T-cell (primary cell): Measurements from ENCODE around the gene ALPL. TPM values are rescaled to one million over a fixed set of nuclear protein-coding genes. Genes with fewer than 3 reads are reported as not detected.

Experiments used
- ATAC-seq, 4 experiments: fragments of 200-7000 bp in 3 of 4; fragments of 150-1000 bp in 1 of 4; cut with Tn5 transposase; replicated peaks in 1 of 4; 1 replicate in 3 of 4; 2 replicates in 1 of 4; pipeline ENCODE4 v1.10.0; 2021; ENCODE audit warnings: moderate library complexity in 3 of 4, mild to moderate bottlenecking in 2 of 4, moderate number of reproducible peaks in 1 of 4
- CTCF ChIA-PET, 2 donors: fragments of 300-600 bp; sonication (Branson Sonifier 250); formaldehyde crosslinking; loops; one replicate each; lab custom pipeline; 2022; ENCODE audit warnings: antibody characterized with exemption in 2 of 2; lab: Charles Lee
- POLR2A ChIA-PET, 2 donors: fragments of 300-600 bp; sonication (Branson Sonifier 250); formaldehyde crosslinking; loops; one replicate each; lab custom pipeline; 2022; ENCODE audit warnings: antibody characterized with exemption in 2 of 2; lab: Charles Lee
- DNase-seq, 35 experiments: peaks; one replicate each; pipeline versions ENCODE4 v3.0.0 to v3.0.0-alpha.2; 2013 to 2023
- H3K27ac ChIP-seq: one replicate; pipeline ENCODE4 v1.5.1; 2013; ENCODE audit warnings: low read length
- H3K27me3 ChIP-seq, 2 experiments: replicated peaks in 1 of 2; 1 replicate in 1 of 2; 2 replicates in 1 of 2; pipeline versions ENCODE4 v1.6.1 to v1.7.0; 2013; ENCODE audit warnings: low read length in 1 of 2, mixed read lengths in 1 of 2; ENCODE audit not compliant: control insufficient read depth in 2 of 2, insufficient read depth in 2 of 2; ENCODE audit errors: extremely low read depth in 1 of 2
- H3K36me3 ChIP-seq, 2 donors: 1 replicate in 1 of 2; 2 replicates in 1 of 2; pipeline versions ENCODE4 v1.6.1 to v1.7.0; 2013; ENCODE audit warnings: low read length in 1 of 2; ENCODE audit not compliant: control insufficient read depth in 2 of 2, insufficient read depth in 1 of 2; ENCODE audit errors: extremely low read depth in 1 of 2
- H3K4me1 ChIP-seq, 2 experiments: 1 replicate in 1 of 2; 2 replicates in 1 of 2; pipeline versions ENCODE4 v1.6.1 to v1.7.0; 2013; ENCODE audit warnings: low read length in 2 of 2, mixed read lengths in 1 of 2; ENCODE audit not compliant: insufficient read depth in 2 of 2, control insufficient read depth in 1 of 2; ENCODE audit errors: extremely low read depth in 1 of 2
- H3K4me3 ChIP-seq, 2 donors: 1 replicate in 1 of 2; 2 replicates in 1 of 2; pipeline versions ENCODE4 v1.5.1 to v1.7.0; 2013; ENCODE audit warnings: mild to moderate bottlenecking in 2 of 2, low read length in 1 of 2, moderate library complexity in 1 of 2; ENCODE audit not compliant: control insufficient read depth in 1 of 2; ENCODE audit errors: extremely low read depth in 1 of 2
- H3K9me3 ChIP-seq: 2 replicates; pipeline ENCODE4 v1.7.0; 2013
- H3K27ac Mint-ChIP-seq, 2 donors: one replicate each; pipeline ENCODE4 v1.8.0; 2020 to 2021; ENCODE audit warnings: mild to moderate bottlenecking in 2 of 2, mixed read lengths in 2 of 2
- H3K27me3 Mint-ChIP-seq, 2 donors: one replicate each; pipeline ENCODE4 v1.8.0; 2021 to 2022; ENCODE audit warnings: mixed read lengths in 2 of 2
- H3K36me3 Mint-ChIP-seq: one replicate; pipeline ENCODE4 v1.8.0; 2021; ENCODE audit warnings: mixed read lengths
- H3K4me1 Mint-ChIP-seq, 3 donors: one replicate each; pipeline ENCODE4 v1.8.0; 2020 to 2022; ENCODE audit warnings: mixed read lengths in 3 of 3, mild to moderate bottlenecking in 1 of 3
- H3K4me3 Mint-ChIP-seq, 3 donors: one replicate each; pipeline ENCODE4 v1.8.0; 2020 to 2022; ENCODE audit warnings: mild to moderate bottlenecking in 3 of 3, mixed read lengths in 3 of 3, moderate library complexity in 3 of 3
- H3K9me3 Mint-ChIP-seq, 3 donors: one replicate each; pipeline ENCODE4 v1.8.0; 2020 to 2022; ENCODE audit warnings: mixed read lengths in 3 of 3
- WGBS: methylation state at CpG from one replicate; pipeline ENCODE4 v1.1.5; 2013; ENCODE audit warnings: missing lambda C conversion rate; ENCODE audit not compliant: insufficient coverage; 5-methylcytosine and 5-hydroxymethylcytosine counted together
- total RNA-seq, 35 experiments: library from RNA in 6 of 35; stranded (reverse) in 6 of 35; fragments of 120-200 nt in 1 of 35; gene quantifications; one replicate each; pipeline versions ENCODE4 v1.2.1 to v1.2.4 and lab custom pipeline; 2013 to 2026

The ALPL gene
- total RNA-seq, 5 donors from 2014 or later (not counting 1 experiment from before 2014, with no cell fraction given), result 0.20 to 0.44 (median 0.41) TPM; not detected in 2

DNA sequence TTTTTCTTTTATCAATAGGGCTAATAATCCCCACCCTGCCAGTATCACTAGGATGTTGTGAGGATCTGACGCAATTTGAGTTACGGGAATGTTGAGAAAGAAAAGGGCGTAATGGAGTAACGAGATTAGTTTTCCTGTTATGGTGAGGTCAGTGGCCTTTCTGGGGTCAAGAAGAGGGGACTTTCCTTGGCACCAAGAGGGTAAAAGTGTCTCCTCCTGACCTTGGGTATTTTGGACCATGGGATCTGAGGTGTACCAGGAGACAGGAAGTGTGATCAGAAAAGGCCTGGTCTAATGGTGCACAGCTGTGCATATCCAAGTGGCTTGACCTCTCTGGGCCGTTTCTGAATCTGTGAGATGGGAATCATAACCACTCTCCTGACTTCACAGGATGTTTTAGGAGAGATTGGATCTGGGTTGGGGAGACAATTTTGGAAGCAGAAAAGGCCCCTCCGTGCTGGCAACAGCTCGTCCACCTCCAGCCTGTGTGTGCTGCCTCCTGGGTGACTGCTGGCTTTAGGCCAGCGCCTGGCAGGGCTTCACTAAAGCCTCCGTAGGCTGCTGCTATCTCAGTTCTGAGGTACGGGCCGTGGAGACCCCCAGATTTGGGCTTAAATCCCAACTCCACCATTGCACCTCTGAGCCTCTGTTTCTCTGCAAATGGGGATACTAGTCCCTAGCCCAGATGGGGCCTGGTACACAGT is 37.1 kb downstream of the ALPL start:
- 76% methylated on average over 10 of the region's 11 CpGs for WGBS
- Mint-ChIP-seq H3K4me3 (no peak overlapping the region), H3K27me3 (peaks cover 14 to 17% of the 10 kb centered on the region in 2 donors), H3K27ac (no peak overlapping the region), H3K36me3 (no peaks in the 10 kb centered on the region), H3K4me1 (no peaks in the 10 kb centered on the region), H3K9me3 (no peaks in the 10 kb centered on the region)
- no peak overlapping the region for H3K4me3 ChIP-seq
- H3K27me3 ChIP-seq, result peaks cover 0 to 16% of the 10 kb centered on the region in 2 experiments
- H3K4me1 ChIP-seq, result no peaks in the 10 kb centered on the region
- H3K27ac ChIP-seq, result no peak overlapping the region
- POLR2A ChIA-PET, result no interaction called here
- ATAC-seq (no peak), DNase-seq (no peak)
- H3K9me3 ChIP-seq, result no peaks in the 10 kb centered on the region
- no peaks in the 10 kb centered on the region for H3K36me3 ChIP-seq
- CTCF ChIA-PET, result no interaction called here

GRCh38 chr1:21547876-21548275 is 38.7 kb downstream of the ALPL start:
- ChIA-PET CTCF (no interaction called here), POLR2A (no interaction called here)
- Histone ChIP-seq H3K9me3 (no peaks in the 10 kb centered on the region), H3K27ac (no peak overlapping the region), H3K27me3 (peaks cover 0 to 17% of the 10 kb centered on the region in 2 experiments), H3K4me1 (no peaks in the 10 kb centered on the region), H3K4me3 (no peak overlapping the region), H3K36me3 (no peaks in the 10 kb centered on the region)
- Mint-ChIP-seq H3K9me3 (no peaks in the 10 kb centered on the region), H3K27me3 (peaks cover 6 to 14% of the 10 kb centered on the region in 2 donors), H3K4me3 (no peak overlapping the region), H3K27ac (no peak overlapping the region), H3K4me1 (no peaks in the 10 kb centered on the region), H3K36me3 (no peaks in the 10 kb centered on the region)
- WGBS, result 91% methylated on average over 9 of the region's 11 CpGs
- DNase-seq (no peak), ATAC-seq (no peak)

DNA sequence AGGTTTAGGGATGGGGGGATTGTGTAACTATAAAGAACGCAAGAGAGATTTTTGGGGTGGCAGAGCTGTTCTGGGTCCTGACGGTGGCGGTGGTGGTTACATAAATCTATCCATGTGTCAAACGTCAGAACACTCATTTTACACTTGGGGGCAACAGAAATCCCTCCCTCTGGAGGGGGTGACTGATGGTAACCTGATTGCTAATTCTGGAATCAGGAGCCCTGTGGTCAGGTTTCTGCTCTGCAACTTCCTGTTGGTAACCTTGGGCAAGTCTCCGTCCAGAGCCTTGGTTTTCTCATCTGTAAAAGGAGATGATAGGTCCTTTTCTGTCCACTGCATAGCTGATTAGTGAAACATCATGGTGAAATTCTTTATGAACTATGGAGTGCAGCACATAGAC is 40.9 kb downstream of the ALPL start:
- ChIA-PET POLR2A (no interaction called here), CTCF (no interaction called here)
- H3K27me3 ChIP-seq, result peaks cover 2 to 20% of the 10 kb centered on the region in 2 experiments
- no peaks in the 10 kb centered on the region for H3K36me3 ChIP-seq
- no peaks in the 10 kb centered on the region for H3K4me1 Mint-ChIP-seq
- H3K27me3 Mint-ChIP-seq, result peaks cover 11 to 14% of the 10 kb centered on the region in 2 donors
- H3K4me3 Mint-ChIP-seq, result no peak overlapping the region
- no peaks in the 10 kb centered on the region for H3K36me3 Mint-ChIP-seq
- H3K27ac ChIP-seq, result no peak overlapping the region
- no peak overlapping the region for H3K4me3 ChIP-seq
- no peaks in the 10 kb centered on the region for H3K9me3 ChIP-seq
- no peak for ATAC-seq
- WGBS, result 0% methylated on average over 1 of the region's 5 CpGs
- no peak for DNase-seq
- H3K27ac Mint-ChIP-seq, result no peak overlapping the region
- no peaks in the 10 kb centered on the region for H3K9me3 Mint-ChIP-seq
- no peaks in the 10 kb centered on the region for H3K4me1 ChIP-seq

DNA sequence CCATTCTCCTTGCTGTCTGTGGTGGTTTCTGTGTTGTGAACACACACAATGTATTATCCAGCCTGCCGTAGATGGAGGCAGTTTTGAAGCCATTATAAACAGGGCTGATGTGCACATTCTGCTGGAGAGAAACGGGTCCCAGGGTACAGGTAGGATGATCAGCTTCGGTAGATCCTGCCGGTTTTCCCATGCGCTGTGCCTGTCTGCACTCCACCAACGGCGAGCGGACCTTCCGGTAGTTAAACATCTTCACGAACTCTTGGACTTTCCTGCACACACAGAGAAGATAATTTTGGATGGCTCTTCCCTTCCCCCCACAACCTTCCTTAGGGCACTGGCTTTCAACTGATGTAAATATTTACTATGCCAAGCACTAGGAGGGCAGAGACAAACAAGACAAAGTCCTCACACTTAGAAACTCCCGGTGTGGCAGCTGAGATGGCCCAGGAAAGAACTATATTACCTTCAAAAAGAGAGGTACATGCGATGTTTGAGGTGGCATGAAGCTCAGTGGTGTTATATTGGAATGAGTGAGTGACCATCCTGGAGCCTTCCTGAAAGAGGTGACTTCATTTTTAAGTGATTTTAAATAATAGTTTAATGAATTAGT is 41.7 kb downstream of the ALPL start:
- Mint-ChIP-seq H3K27me3 (peaks cover 14 to 17% of the 10 kb centered on the region in 2 donors), H3K27ac (no peak overlapping the region), H3K4me3 (no peak overlapping the region), H3K4me1 (no peaks in the 10 kb centered on the region), H3K9me3 (no peaks in the 10 kb centered on the region), H3K36me3 (no peaks in the 10 kb centered on the region)
- DNase-seq (no peak), ATAC-seq (no peak)
- Histone ChIP-seq H3K27me3 (peaks cover 2 to 25% of the 10 kb centered on the region in 2 experiments), H3K4me3 (no peak overlapping the region), H3K9me3 (no peaks in the 10 kb centered on the region), H3K36me3 (no peaks in the 10 kb centered on the region), H3K4me1 (no peaks in the 10 kb centered on the region), H3K27ac (no peak overlapping the region)
- 95% methylated on average over 10 of the region's 12 CpGs for WGBS
- ChIA-PET POLR2A (no interaction called here), CTCF (no interaction called here)

GRCh38 chr1:21552715-21553114 is 43.5 kb downstream of the ALPL start:
- DNase-seq, result no peak
- no peaks in the 10 kb centered on the region for H3K4me1 Mint-ChIP-seq
- no peak for ATAC-seq
- H3K9me3 Mint-ChIP-seq, result no peaks in the 10 kb centered on the region
- H3K4me3 Mint-ChIP-seq, result no peak overlapping the region
- peaks cover 19 to 28% of the 10 kb centered on the region in 2 donors for H3K27me3 Mint-ChIP-seq
- H3K9me3 ChIP-seq, result no peaks in the 10 kb centered on the region
- POLR2A ChIA-PET, result no interaction called here
- CTCF ChIA-PET, result no interaction called here
- peaks cover 2 to 33% of the 10 kb centered on the region in 2 experiments for H3K27me3 ChIP-seq
- H3K4me1 ChIP-seq, result no peaks in the 10 kb centered on the region
- WGBS, result no CpG with 5 or more reads among the region's 1 CpG
- H3K4me3 ChIP-seq, result no peak overlapping the region
- H3K36me3 Mint-ChIP-seq, result no peaks in the 10 kb centered on the region
- H3K27ac Mint-ChIP-seq, result no peak overlapping the region
- no peaks in the 10 kb centered on the region for H3K36me3 ChIP-seq
- H3K27ac ChIP-seq, result no peak overlapping the region

DNA sequence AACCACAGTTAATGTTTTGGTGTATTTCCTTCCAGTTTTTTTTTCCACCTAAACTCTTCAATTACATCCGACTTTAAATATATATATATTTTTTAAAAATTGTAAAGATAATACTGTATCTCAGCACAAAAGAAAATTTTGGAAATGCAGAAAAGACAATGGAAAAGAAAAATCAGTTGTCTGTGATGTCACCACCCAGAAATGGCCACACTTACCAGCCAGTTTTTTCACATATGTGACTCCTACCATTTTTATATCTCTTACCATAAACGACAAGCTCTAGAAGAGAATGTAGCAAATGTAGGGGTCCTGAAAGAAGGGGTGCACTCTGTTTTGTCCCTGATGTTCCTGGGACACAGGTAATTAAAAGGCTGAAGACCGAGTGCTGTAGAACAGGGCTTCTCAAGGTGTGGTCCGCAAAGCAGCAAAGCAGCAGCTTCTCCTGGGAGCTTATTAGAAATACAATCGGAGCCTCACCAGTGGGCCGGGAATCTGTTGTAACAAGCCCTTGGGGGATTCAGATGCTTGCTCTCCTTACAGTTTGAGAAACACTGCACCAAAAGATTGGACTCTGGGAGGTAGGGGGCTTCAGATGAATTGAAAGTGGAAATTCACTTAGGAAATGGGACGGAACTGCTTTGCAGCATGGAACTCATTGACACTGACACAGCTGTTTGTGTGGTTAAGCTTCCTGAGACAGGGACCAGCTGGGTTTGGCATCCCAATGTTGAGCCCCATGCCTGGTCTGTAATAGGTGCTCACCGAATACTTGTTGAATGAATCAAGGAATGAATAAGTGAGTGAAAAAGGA is 44.1 kb downstream of the ALPL start:
- Mint-ChIP-seq H3K4me1 (no peaks in the 10 kb centered on the region), H3K4me3 (no peak overlapping the region), H3K9me3 (no peaks in the 10 kb centered on the region), H3K27me3 (peaks cover 19 to 32% of the 10 kb centered on the region in 2 donors), H3K27ac (no peak overlapping the region), H3K36me3 (no peaks in the 10 kb centered on the region)
- ChIA-PET POLR2A (no interaction called here), CTCF (no interaction called here)
- no peak overlapping the region for H3K4me3 ChIP-seq
- DNase-seq, result no peak
- no peaks in the 10 kb centered on the region for H3K36me3 ChIP-seq
- 33% methylated on average over 5 of the region's 8 CpGs for WGBS
- H3K27ac ChIP-seq, result no peak overlapping the region
- no peaks in the 10 kb centered on the region for H3K9me3 ChIP-seq
- no peak for ATAC-seq
- H3K27me3 ChIP-seq, result peaks cover 2 to 33% of the 10 kb centered on the region in 2 experiments
- no peaks in the 10 kb centered on the region for H3K4me1 ChIP-seq
